HG03064 (cell line): ENCODE results near the gene ADGRE3.
"Not testable (repeated sequence)": the region's sequence is repeated elsewhere in the genome, so short reads cannot be mapped to it uniquely, and the experiment has no call there.

ENCODE experiments used
- ATAC-seq: cut with Tn5 transposase; IDR thresholded peaks from one replicate; pipeline ENCODE4 v1.9.1; 2021; ENCODE audit warnings: low read depth; ENCODE audit not compliant: unreplicated experiment

ADGRE3 gene

DNA sequence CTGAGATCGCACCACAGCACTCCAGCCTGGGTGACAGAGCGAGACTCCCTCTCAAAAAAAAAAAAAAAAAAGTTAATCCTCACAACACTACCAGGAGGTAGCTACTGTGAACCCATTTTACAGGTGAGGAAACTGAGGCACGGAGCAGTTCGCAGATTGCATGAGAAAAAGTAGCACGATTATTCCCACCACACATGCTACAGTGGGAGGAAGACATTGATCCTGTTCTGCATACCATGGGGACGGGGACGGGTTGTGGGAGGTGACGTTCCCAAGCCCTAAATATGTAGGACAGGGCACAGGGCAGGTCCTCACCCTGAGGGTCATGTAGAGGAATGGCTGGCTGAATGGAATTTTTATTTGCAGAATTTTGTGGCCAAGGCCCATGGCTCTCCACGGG is 68.0 kb downstream of the ADGRE3 start:
- no peak for ATAC-seq

DNA sequence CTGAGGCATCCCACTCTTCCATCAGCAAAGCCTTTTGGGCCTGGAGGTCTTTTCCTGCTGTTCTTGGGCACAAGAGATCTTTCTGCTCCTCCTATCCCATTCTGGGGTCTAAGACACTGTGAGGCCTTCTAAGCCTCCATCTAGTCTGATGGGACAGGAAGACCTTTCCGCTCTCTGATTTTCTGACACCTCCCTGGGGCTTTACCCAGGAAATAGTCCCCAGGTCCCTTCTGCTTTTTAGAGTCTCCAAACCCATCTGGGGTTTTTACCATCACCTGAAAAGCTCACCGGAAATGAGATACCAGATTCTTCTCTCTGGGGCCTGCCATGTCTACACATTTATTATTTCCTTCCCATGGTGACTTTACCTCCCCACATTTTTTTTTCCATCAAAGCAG is 70.7 kb downstream of the ADGRE3 start:
- peak; percentile 70 for ATAC-seq

DNA sequence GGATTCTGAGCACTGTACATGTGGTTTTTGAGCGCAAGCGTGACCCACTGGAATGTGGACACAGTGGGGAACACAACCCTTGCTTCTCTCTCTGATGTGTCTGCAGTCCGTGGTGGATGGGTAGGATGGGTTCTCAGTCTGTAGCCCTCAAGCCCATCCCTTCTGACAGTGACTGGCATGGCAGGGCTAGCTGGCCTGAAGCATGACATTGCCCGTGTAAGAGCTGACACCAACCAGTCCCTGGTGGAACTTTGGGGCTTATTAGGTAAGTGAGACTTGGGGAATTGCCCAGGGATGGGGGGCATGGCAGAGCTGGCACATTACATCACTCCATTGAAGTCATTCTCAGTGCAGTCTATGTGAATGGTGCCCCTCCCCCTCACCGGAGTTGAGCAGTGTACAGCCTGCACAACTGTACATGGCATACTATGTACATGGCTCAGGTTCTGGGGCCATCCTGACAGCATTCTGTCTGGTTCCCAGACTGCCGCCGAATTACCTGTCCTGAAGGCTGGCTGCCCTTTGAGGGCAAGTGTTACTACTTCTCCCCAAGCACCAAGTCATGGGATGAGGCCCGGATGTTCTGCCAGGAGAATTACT is 75.0 kb downstream of the ADGRE3 start:
- ATAC-seq: no peak

DNA sequence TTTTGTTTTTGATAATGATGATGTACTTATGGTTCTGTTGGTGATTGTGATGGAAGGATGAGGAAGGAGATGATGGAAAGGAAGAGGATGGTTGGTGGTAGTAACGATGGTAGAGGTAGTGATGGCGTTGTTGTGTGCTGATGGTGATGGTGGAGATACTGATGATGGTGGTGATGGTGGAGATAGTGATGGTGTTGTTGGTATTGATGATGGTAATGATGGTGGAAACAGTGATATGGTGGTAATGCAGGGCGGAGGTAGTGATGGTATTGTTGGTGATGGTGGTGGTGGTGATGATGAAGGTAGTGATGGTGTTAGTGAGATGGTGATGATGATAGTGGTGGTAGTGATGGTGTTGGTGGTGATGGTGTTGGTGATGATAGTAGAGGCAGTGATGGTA is 79.1 kb downstream of the ADGRE3 start:
- ATAC-seq: no peak

DNA sequence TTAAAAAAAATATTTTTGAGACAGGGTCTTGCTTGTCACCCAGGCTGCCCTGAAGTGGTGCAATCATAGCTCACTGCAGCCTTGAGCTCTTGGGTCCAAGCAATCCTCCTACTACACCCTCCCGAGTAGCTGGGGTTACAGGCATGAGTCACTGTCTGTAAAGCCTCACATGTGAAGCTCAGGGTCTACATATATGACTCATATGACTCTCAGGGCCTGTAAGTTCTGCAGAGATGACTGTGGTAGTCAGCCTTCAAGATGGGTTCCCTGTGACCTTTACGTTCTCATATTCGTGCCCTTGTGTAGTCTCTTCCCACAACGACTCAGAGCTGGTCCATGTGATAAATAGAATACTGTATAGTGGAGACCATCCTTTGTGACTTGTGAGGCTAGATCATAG is 85.2 kb downstream of the ADGRE3 start:
- not testable (repeated sequence) for ATAC-seq

DNA sequence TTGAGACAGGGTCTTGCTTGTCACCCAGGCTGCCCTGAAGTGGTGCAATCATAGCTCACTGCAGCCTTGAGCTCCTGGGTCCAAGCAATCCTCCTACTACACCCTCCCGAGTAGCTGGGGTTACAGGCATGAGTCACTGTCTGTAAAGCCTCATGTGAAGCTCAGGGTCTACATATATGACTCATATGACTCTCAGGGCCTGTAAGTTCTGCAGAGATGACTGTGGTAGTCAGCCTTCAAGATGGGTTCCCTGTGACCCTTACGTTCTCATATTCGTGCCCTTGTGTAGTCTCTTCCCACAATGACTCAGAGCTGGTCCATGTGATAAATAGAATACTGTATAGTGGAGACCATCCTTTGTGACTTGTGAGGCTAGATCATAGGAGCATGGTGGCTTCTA is 89.5 kb downstream of the ADGRE3 start:
- ATAC-seq: peak; percentile 55

DNA sequence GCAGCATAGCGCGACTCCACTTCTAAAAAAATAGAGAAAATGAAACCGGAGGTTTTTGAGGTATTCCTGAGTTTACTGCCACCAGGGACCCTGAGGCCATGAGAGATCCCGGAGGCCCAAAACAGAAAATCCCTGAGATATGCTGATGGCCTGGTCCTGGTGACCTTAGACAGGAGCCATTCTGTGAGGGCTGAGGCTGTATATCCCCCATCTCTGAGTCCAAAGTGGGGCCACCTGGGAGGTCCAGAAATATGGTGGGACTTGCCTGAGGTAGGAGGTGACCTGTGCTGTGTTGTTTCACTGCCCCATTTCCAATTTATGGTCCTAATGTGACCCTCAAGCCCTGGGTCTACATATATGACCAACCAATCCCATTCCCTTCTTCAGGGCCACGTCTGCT is 90.3 kb downstream of the ADGRE3 start:
- ATAC-seq: not testable (repeated sequence)

DNA sequence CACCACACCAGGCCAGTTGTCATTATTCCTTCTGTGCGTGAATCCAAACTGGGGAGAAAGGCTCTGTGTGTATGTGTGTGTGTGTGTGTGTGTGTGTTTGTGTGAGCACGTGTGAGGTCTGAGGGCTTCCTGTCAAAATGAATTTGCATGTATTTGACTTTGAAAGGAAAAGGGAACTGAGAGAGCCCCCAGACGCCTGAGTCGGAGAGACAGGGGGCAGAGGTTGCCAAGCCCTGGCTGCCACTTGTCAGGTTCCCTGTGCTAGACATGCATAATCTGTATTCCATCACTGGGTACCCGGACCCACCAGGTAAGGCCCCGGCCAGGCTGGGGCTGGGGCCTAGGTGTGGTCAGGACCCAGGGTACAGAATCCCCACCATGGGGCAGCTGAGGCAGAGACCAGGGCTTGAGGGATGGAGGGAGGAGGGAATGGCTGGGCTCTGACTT is 91.7 kb downstream of the ADGRE3 start, which contains the start of gene CLEC17A:
Gene CLEC17A (plus strand): TSS at position 191 of the 447 bp plus-strand sequence. CDS start 77 bp downstream, at position 268.
- ATAC-seq: no peak

DNA sequence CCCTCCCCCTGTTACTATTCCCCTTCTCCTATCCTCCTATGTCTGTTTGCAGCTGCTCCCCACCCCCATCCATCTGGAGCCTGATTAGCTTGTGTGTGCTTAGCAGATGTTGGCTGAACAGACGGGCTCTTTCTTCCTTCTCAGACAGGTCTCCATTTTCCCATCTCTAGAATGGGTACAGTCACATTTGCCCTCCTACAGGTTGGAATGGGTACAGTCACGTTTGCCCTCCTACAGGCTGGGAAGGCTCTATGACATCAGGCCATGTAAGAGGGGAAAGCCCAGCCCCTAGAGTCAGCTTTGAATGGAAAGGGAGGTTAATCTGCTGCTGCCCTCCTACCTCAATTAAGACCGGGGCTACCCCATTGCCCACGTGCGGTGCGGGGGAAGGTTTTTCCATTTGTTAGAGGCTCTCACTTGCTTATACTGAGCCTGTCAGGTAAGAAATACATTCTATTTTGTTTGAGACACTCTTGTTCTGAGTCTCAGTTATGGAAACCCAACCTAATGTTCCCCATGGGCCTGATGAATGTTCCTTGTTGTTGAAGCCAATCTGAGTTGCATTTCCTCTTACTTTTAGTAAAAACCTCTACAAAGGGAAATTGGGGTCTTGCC is 93.9 kb downstream of the ADGRE3 start:
- ATAC-seq: no peak

DNA sequence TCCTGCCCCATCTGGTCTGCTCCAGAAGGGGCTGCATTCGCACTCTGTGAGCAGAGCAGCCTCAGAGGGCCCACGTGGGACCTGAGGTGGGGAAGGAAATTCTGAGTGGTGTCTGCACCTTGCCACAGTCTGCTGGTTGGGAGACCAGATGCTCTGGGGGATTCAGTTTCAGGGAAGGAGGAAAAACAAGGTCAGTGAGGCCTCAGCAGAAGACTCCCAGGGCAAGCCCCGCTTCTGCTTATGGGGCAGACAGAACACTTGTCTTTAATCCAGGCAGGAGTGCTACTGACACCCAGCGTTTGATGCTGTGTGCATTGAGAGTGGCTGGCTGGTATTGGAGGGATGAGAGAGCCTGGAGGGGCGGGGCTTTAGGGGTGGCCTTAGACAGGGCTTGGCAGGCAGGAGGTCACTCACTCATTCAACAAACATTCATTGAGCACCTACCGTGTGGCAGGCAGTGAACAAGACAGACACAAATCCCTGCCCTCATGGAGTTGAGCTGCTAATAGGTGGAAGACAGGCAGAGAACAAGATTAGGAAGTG is 96.7 kb downstream of the ADGRE3 start:
- ATAC-seq: no peak

DNA sequence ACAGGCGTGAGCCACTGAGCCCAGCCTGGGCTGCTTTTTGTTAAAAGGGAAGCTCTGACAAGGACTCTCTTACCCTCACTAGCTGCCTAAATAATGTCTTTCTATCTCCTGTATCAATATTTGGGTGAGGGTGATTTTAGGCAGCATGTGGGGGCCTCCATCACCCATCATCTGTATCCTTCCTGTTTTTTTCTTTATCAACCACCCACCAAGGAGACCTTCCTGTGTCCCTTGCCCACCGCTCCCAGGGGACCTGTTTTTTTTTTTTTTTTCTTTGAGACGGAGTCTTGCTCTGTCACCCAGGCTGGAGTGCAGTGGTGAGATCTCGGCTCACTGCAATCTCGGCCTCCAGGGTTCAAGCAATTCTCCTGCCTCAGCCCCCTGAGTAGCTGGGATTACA is 97.4 kb downstream of the ADGRE3 start:
- ATAC-seq: no peak

DNA sequence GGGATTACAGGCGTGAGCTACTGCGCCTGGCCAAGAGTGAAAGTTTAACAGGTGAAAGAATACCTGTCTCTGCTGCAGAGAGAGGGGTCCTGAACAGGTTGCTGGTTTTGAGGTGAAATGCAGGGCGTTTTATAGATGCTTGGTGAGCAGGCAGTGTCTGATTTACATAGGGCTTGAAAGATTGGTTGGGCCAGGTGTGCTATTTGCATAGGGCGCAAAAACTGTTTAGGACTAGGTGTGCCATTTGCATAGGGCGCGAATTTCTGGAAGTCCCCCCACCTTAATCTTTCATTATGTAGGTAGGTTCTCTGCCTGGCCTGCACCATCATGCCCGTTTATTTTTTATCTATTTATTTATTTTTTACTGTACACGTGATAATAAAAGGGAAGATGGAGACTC is 98.3 kb downstream of the ADGRE3 start:
- ATAC-seq: no peak

DNA sequence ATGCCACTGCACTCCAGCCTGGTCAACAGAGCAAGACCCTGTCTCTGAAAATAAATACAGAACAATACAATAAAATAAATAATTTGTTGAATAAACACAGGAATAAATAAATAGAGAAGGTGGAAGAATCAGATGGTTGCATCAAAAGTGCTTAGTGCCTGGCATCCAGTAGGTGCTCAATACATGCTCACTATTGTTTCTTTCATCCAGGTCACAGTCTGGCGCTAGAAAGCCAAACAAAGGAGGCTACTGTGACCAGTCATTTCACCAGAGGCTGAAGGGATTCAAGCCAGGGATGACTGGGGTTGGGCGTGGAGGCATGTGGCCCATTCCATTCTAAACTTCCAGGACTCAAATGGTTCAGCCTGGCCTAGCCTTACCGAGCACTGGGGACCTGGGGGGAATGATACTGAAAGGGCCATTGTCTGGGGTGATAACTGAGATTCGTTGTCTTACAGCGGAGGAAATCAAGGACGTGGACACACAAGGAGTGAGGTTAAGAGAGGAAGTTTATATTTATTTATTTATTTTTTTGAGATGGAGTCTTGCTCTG is 99.1 kb downstream of the ADGRE3 start:
- no peak for ATAC-seq

DNA sequence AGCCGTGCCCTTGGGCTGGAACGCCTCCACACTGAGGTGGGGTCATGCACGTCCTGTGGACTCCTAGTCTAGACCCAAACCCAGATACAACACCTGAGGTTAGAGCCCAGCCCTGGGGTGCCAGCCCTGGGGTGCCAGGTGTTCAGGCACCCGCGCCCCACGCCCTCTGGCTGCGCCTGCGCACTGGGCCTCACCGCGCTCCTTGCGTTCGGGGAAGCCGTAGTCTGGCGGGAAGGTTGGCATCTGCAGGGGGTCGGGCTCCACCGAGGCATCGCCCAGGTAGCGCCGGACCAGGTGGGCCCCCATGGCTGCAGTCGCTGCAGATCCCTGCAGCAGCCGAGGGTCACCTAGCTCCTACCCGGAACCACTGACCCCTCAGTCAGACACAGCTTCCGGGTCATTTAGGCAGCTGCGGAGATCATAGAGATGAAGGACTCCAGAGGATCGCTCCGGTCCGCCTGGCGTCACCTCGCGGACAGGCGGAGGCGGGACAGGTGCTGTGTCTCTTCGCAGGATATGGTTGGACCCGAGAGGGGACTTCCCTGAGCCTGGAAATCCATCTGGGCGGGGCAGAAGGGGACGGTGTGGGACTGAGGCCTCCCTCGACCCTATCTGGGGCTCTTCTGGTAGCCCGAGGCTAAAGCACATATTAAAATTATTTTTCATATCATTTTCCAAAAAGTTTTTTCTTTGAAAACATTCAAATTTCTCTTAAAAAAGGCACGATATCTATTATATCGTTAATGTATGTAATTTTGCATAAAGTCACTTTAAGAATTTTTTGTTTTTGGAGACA is 102.8 kb downstream of the ADGRE3 start, which contains the start of gene NDUFB7:
Gene NDUFB7 (minus strand): TSS at position 372 of the 796 bp plus-strand sequence. CDS start 66 bp downstream, at position 306.
- peak; percentile 57 for ATAC-seq

DNA sequence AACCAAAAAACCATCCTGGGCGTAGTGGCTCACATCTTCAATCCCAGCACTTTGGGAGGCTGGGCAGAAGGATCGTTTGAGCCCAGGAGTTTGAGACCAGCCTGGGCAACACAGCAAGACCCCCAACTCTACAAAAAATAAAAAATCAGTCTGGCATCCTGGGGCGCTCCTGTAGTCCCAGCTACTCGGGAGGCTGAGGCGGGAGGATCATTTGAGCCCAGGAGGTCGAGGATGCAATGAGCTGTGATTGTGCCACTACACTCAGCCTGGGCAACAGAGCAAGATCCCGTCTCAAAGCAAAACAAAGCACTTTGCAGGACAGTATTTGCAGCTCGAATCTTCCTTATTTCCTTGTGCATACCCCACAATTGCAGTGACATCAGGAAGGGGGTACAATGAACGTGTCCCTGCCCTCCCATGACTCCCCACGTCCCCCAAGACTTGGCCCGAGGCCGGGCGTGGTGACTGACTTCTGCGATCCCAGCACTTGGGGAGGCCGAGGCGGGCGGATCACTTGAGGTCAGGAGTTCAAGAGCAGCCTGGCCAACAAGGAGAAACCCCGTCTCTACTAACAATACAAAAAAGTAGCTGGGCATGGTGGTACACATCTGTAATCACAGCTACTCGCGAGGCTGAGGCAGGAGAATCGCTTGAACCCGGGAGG is 103.6 kb downstream of the ADGRE3 start:
- ATAC-seq: no peak
